Upper lobe of left lung (tissue), 6 donors: ENCODE data around the gene HDDC2. TPM values are rescaled to one million over a fixed set of nuclear protein-coding genes. Genes with fewer than 3 reads are reported as not detected.

ENCODE experiments used
- ATAC-seq, 2 donors: fragments of 200-7000 bp; cut with Tn5 transposase; one replicate each; pipeline ENCODE4 v1.9.1; 2022; ENCODE audit warnings: mild to moderate bottlenecking in 2 of 2, moderate library complexity in 2 of 2; ENCODE audit not compliant: low FRiP score in 2 of 2
- DNase-seq, 2 donors: peaks; one replicate each; pipeline ENCODE4 v3.0.0-alpha.2; 2019 to 2020
- H3K27ac ChIP-seq, 4 donors: fragments of 200-600 bp; sonication (generic); one replicate each; pipeline ENCODE4 v1.5.1; 2016 to 2019
- H3K27me3 ChIP-seq, 4 donors: fragments of 200-600 bp; sonication (generic); one replicate each; pipeline ENCODE4 v1.5.1; 2017 to 2019
- H3K36me3 ChIP-seq, 4 donors: fragments of 200-600 bp; sonication (generic); one replicate each; pipeline ENCODE4 v1.5.1; 2016 to 2019
- H3K4me1 ChIP-seq, 4 donors: fragments of 200-600 bp; sonication (generic); one replicate each; pipeline ENCODE4 v1.5.1; 2018 to 2019
- H3K4me3 ChIP-seq, 4 donors: fragments of 200-600 bp; sonication (generic); one replicate each; pipeline ENCODE4 v1.5.1; 2017 to 2019; ENCODE audit warnings: mild to moderate bottlenecking in 2 of 4, moderate library complexity in 1 of 4
- H3K9me3 ChIP-seq, 4 donors: fragments of 200-600 bp; sonication (generic); one replicate each; pipeline ENCODE4 v1.5.1; 2018 to 2019
- EP300 ChIP-seq, 4 donors: sonication (generic); formaldehyde crosslinking; IDR thresholded peaks; one replicate each; pipeline ENCODE4 v1.5.1; 2017; ENCODE audit warnings: antibody characterized with exemption in 4 of 4, control low read depth in 2 of 4
- POLR2A ChIP-seq, 4 donors: fragments of 450-650 bp; IDR thresholded peaks; one replicate each; pipeline ENCODE4 v1.5.1; 2016 to 2017; ENCODE audit warnings: antibody characterized with exemption in 4 of 4, mild to moderate bottlenecking in 2 of 4
- POLR2AphosphoS5 ChIP-seq, 2 donors: sonication (generic); formaldehyde crosslinking; IDR thresholded peaks; one replicate each; pipeline ENCODE4 v1.5.1; 2017; ENCODE audit warnings: antibody characterized with exemption in 2 of 2
- WGBS, 2 donors: methylation state at CpG; one replicate each; pipeline ENCODE4 v1.1.5; 2017 to 2018; 5-methylcytosine and 5-hydroxymethylcytosine counted together
- total RNA-seq, 6 donors: library from RNA; depleted of rRNA in 4 of 6; stranded (reverse); fragments of >200 nt in 4 of 6; gene quantifications; one replicate each; pipeline versions ENCODE4 v1.1.0 to v1.2.1, GENCODE V29; 2016 to 2021
- TF ChIP-seq, protein P1 (sequence below), 6 experiments: fragments of 450-650 bp in 4 of 6; fragments of 200-600 bp in 2 of 6; sonication (generic) in 2 of 6; IDR thresholded peaks; one replicate each; pipeline ENCODE4 v1.5.1; 2016 to 2019; ENCODE audit warnings: antibody characterized with exemption in 6 of 6
- donor health status: DM: no; HTN: no; CAD: no; lungs with moderate emphysema.
- donor health status: DM: no; HTN: yes; CAD: no; lungs with severe emphysema.

Gene HDDC2
- total RNA-seq, 6 donors from 2014 or later, result 31.4 to 57.5 (median 47.4) TPM

DNA sequence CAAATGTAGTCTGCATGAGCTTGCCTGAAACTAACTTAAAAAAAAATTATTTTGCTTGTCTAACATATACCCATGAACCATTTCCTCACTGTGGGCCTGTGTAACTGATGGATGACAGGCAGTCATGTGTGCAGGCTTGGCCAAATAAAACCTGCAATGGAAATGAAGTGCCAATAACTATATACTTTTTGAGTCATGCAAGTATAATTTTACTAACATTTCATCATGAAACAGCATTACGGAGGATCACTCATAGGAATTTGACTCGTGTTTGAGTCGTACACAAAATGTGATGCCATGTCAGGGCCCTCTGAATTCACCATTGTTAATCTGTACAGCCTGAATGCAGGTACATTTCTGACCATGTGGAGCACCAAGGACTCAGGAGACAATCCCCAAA, 46.6 kb downstream of the HDDC2 start:
- no peak overlapping the region for H3K4me3 ChIP-seq
- H3K27me3 ChIP-seq, result no peaks in the 10 kb centered on the region
- TF ChIP-seq, protein P1, sequence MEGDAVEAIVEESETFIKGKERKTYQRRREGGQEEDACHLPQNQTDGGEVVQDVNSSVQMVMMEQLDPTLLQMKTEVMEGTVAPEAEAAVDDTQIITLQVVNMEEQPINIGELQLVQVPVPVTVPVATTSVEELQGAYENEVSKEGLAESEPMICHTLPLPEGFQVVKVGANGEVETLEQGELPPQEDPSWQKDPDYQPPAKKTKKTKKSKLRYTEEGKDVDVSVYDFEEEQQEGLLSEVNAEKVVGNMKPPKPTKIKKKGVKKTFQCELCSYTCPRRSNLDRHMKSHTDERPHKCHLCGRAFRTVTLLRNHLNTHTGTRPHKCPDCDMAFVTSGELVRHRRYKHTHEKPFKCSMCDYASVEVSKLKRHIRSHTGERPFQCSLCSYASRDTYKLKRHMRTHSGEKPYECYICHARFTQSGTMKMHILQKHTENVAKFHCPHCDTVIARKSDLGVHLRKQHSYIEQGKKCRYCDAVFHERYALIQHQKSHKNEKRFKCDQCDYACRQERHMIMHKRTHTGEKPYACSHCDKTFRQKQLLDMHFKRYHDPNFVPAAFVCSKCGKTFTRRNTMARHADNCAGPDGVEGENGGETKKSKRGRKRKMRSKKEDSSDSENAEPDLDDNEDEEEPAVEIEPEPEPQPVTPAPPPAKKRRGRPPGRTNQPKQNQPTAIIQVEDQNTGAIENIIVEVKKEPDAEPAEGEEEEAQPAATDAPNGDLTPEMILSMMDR (IDR thresholded peaks at IDR 0.05), result no peak
- TF ChIP-seq POLR2AphosphoS5 (IDR thresholded peaks at IDR 0.05), result no peak
- no peak for TF ChIP-seq EP300 (IDR thresholded peaks at IDR 0.05)
- no peak for TF ChIP-seq POLR2A (IDR thresholded peaks at IDR 0.05)
- no peaks in the 10 kb centered on the region for H3K4me1 ChIP-seq
- DNase-seq (no peak), ATAC-seq (no peak)
- H3K36me3 ChIP-seq, result no peaks in the 10 kb centered on the region
- 75 to 77% methylated on average over 3 of the region's 3 CpGs for WGBS, 2 donors
- no peak overlapping the region for H3K27ac ChIP-seq
- no peaks in the 10 kb centered on the region for H3K9me3 ChIP-seq

DNA sequence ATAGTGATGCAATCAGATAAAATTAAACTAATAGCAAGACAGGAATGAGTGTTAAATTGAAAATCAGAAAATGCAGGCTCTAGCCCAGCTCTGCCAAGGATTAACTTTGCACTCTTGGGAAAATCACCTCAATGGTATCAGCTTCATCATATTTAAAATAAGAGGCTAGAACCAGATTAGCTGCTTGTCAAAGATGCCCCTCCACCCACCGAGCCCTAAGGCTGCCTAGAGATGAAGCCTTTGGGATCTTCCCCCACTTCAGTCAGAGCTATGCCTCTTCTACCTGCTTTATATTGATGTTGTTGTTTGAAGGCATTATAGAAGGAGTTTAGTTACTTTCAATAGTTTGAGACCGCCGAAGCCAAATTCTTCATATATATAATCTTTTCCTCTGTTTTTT, 47.4 kb downstream of the HDDC2 start:
- no peaks in the 10 kb centered on the region for H3K27me3 ChIP-seq
- no peak overlapping the region for H3K4me3 ChIP-seq
- no peaks in the 10 kb centered on the region for H3K36me3 ChIP-seq
- ATAC-seq (no peak), DNase-seq (no peak)
- TF ChIP-seq EP300 (IDR thresholded peaks at IDR 0.05) (no peak), POLR2A (IDR thresholded peaks at IDR 0.05) (no peak), POLR2AphosphoS5 (IDR thresholded peaks at IDR 0.05) (no peak)
- TF ChIP-seq, protein P1 (IDR thresholded peaks at IDR 0.05), result no peak
- no peaks in the 10 kb centered on the region for H3K9me3 ChIP-seq
- no peaks in the 10 kb centered on the region for H3K4me1 ChIP-seq
- WGBS, 2 donors, result 93 to 96% methylated on average over 3 of the region's 3 CpGs
- H3K27ac ChIP-seq, result no peak overlapping the region

DNA sequence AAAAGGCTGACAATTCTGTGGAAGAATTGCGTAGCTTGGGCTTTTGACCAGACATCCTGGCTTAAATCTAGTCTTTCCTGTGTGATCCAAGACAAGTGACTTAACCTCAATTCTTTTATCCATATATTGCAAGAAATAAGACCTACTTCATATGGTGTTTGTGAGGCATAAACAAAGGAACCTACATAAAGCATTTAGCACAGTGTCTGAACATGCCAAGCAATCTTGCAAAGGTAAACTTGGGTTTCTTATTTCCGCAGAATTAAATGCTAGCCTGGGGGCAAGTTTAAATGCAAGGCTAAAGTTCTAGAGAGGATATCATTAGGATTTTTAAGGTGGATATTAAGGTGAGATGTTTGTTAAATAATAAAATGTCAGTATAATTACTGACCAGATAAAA, 47.9 kb downstream of the HDDC2 start:
- Histone ChIP-seq H3K4me1 (no peaks in the 10 kb centered on the region), H3K36me3 (no peaks in the 10 kb centered on the region), H3K9me3 (no peaks in the 10 kb centered on the region), H3K4me3 (no peak overlapping the region), H3K27ac (no peak overlapping the region), H3K27me3 (no peaks in the 10 kb centered on the region)
- DNase-seq (no peak), ATAC-seq (no peak)
- WGBS, 2 donors, result 93 to 94% methylated on average over 2 of the region's 2 CpGs
- no peak for TF ChIP-seq POLR2A (IDR thresholded peaks at IDR 0.05)
- TF ChIP-seq, protein P1 (IDR thresholded peaks at IDR 0.05), result no peak
- no peak for TF ChIP-seq EP300 (IDR thresholded peaks at IDR 0.05)
- no peak for TF ChIP-seq POLR2AphosphoS5 (IDR thresholded peaks at IDR 0.05)

DNA sequence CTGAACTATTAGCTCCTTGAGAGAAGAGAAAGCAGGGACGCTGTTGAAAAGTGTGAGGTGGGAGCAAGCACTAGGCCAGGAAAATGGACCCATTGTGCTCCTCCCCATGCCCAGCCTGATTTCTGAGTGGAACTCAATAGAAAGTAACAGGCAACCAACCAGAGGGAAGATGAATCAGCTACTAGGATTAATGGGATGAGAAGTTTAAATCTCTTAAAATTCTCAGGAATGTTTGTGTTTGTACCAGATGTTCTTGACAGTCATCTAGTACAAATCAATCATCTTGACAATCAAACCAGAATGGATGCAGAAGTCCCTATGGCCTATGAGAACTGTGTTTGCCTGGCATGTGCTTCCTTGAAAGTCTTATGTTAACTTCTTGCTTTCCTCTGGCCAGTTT, 48.9 kb downstream of the HDDC2 start:
- Histone ChIP-seq H3K36me3 (no peaks in the 10 kb centered on the region), H3K4me3 (no peak overlapping the region), H3K27ac (no peak overlapping the region), H3K9me3 (no peaks in the 10 kb centered on the region), H3K27me3 (no peaks in the 10 kb centered on the region), H3K4me1 (no peaks in the 10 kb centered on the region)
- 87 to 92% methylated on average over 1 of the region's 1 CpG for WGBS, 2 donors
- DNase-seq (no peak), ATAC-seq (no peak)
- TF ChIP-seq, protein P1 (IDR thresholded peaks at IDR 0.05), result no peak
- no peak for TF ChIP-seq EP300 (IDR thresholded peaks at IDR 0.05)
- TF ChIP-seq POLR2A (IDR thresholded peaks at IDR 0.05), result no peak
- no peak for TF ChIP-seq POLR2AphosphoS5 (IDR thresholded peaks at IDR 0.05)

DNA sequence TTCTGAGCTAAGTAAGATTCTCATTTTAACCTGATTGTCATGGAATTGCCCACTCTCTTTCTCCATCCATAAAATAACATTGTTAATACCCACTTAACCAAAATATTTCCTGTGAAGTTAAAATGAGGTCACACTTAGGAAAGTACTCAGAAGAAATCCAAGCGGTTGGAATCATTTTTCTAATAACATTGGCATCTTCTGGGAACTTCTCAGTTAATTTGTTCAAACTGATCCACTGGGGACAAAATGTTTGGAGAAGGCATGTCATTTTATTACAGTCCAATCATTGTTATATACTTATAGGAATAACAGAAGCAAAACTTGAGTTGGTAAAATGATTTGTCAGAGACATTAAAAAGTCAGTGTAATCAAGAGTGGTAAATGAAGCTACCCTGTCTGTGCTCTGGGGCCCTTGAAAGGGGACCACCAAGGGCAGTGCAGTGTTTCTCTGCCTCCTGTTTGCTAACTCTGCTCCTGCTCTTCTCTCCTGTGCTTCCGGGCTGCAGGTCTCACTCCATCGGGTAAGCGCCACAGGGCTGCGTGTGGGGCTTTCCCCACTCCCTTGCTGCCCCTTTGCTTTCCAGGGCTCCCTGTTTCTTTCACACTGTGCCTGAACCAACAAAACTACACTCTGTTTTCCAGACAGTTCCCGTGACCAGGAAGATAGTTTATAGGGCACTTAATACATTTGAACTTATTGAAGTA, 50.1 kb downstream of the HDDC2 start:
- Histone ChIP-seq H3K4me1 (no peaks in the 10 kb centered on the region), H3K27ac (no peak overlapping the region), H3K36me3 (no peaks in the 10 kb centered on the region), H3K4me3 (no peak overlapping the region), H3K9me3 (no peaks in the 10 kb centered on the region), H3K27me3 (no peaks in the 10 kb centered on the region)
- 53 to 57% methylated on average over 6 of the region's 6 CpGs for WGBS, 2 donors
- DNase-seq (peak in 1 of 2 donors; percentile 37), ATAC-seq (no peak)
- TF ChIP-seq, protein P1 (IDR thresholded peaks at IDR 0.05), result no peak
- TF ChIP-seq POLR2AphosphoS5 (IDR thresholded peaks at IDR 0.05), result no peak
